ENCODE data around the gene NUMB. TPM values are rescaled to one million over a fixed set of nuclear protein-coding genes. Genes with fewer than 3 reads are reported as not detected.
A peak's percentile ranks its signal among the peaks of the same experiment; 100 is the strongest.
"Not testable (repeated sequence)": the region's sequence is repeated elsewhere in the genome, so short reads cannot be mapped to it uniquely, and the experiment has no call there.

The NUMB gene
- polyA plus RNA-seq, 6 donors from 2014 or later = 52.0 to 87.2 (median 65.7) TPM

DNA sequence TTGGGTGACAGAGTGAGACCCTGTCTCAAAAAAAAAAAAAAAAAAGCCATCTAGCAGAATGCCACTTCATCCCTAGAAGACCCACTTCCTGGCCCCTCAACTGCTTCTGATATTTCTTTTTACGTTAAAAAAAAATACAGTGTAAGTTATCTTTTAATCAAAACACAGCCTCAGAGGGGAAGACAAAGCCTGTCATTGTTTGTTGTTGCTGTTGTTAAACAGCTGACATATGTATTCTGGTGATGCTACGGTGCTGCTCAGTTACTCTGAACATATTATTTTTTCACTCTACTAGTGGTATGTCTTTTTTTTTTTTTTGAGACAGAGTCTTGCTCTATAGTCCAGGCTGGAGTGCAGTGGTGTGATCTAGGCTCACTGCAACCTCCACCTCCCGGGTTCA is 145.7 kb downstream of the NUMB start:
- H3K4me1 Mint-ChIP-seq = peaks cover 10 to 18% (median 18%) of the 10 kb centered on the region in 3 donors
- no peak for ATAC-seq (ENCODE audit: low read depth in 2 of 2)
- H3K36me3 Mint-ChIP-seq = peaks cover 0 to 4% of the 10 kb centered on the region in 2 donors
- H3K27ac Mint-ChIP-seq = peak overlapping the region in 2 of 6 donors; percentile 36 to 66
- H3K27me3 Mint-ChIP-seq = no peaks in the 10 kb centered on the region
- H3K4me3 Mint-ChIP-seq = no peak overlapping the region
- DNase-seq = no peak
- peaks cover 0 to 3% (median 0%) of the 10 kb centered on the region in 7 donors for H3K9me3 Mint-ChIP-seq

DNA sequence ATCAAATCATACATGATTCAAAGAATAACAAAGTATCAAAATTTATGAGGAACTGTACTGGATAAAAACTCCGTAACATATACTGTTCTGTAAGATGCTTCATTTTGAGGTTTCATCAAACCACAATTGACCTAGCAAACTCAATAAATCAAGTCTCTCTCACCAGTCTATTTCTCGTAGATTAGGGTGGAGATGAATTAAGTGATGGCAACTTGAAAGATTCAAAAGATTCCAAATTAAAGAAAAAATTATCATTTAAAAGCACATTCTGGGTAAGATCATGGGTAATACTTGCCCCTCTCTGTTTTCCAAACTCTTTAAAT is 146.7 kb downstream of the NUMB start:
- peaks cover 14 to 23% (median 18%) of the 10 kb centered on the region in 3 donors for H3K4me1 Mint-ChIP-seq
- peak overlapping the region in 1 of 6 donors; percentile 90 for H3K27ac Mint-ChIP-seq
- H3K9me3 Mint-ChIP-seq = peaks cover 0 to 3% (median 0%) of the 10 kb centered on the region in 7 donors
- peaks cover 0 to 6% of the 10 kb centered on the region in 2 donors for H3K36me3 Mint-ChIP-seq
- no peak for DNase-seq
- H3K4me3 Mint-ChIP-seq = peak overlapping the region in 3 of 8 donors; percentile 20 to 35 (median 32)
- H3K27me3 Mint-ChIP-seq = no peaks in the 10 kb centered on the region
- no peak for ATAC-seq (ENCODE audit: low read depth in 2 of 2)

DNA sequence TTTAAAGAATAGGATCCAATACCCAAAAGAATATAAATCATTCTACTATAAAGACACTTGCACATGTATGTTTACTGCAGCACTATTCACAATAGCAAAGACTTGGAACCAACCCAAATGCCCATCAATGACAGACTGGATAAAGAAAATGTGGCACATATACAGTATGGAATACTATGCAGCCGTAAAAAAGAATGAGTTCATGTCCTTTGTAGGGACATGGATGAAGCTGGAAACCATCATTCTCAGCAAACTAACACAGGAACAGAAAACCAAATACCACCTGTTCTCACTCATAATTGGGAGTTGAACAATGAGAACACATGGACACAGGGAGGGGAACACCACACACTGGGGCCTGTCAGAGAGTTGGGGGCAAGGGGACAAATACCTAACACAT is 149.1 kb downstream of the NUMB start:
- H3K27ac Mint-ChIP-seq = not testable (repeated sequence)

DNA sequence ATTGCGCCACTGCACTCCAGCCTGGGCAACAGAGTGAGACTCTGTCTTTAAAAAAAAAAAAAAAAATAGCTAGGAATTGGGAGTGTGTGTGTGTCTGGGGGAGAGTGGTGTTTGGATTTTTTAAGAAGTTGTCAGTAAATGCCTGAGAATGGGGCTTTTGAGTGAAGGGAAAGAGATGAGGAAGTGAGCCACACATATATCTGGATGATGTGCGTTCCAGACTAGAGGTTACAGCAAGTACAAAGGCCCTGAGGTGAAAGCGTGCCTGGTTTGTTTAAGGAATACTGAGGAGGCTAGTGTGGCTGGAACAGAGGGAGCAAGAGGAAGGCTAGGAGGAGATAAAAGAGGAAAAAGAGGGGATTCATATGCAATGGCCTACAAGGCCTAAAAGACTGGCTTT is 151.1 kb downstream of the NUMB start:
- H3K27me3 Mint-ChIP-seq = no peaks in the 10 kb centered on the region
- H3K4me1 Mint-ChIP-seq = peaks cover 28 to 50% (median 49%) of the 10 kb centered on the region in 3 donors
- H3K9me3 Mint-ChIP-seq = peaks cover 0 to 3% (median 0%) of the 10 kb centered on the region in 7 donors
- DNase-seq (no peak), ATAC-seq (ENCODE audit: low read depth in 2 of 2) (no peak)
- no peak overlapping the region for H3K4me3 Mint-ChIP-seq
- peak overlapping the region in 3 of 6 donors; percentile 21 to 84 (median 55) for H3K27ac Mint-ChIP-seq
- H3K36me3 Mint-ChIP-seq = peaks cover 0 to 8% of the 10 kb centered on the region in 2 donors

More for the DNA sequence above, 149.1 kb downstream of the NUMB start:
- not testable (repeated sequence) for H3K36me3 Mint-ChIP-seq; H3K27me3 Mint-ChIP-seq; DNase-seq; H3K9me3 Mint-ChIP-seq; ATAC-seq (ENCODE audit: low read depth in 2 of 2); H3K4me3 Mint-ChIP-seq
- H3K4me1 Mint-ChIP-seq = peaks cover 19 to 40% (median 34%) of the 10 kb centered on the region in 3 donors

DNA sequence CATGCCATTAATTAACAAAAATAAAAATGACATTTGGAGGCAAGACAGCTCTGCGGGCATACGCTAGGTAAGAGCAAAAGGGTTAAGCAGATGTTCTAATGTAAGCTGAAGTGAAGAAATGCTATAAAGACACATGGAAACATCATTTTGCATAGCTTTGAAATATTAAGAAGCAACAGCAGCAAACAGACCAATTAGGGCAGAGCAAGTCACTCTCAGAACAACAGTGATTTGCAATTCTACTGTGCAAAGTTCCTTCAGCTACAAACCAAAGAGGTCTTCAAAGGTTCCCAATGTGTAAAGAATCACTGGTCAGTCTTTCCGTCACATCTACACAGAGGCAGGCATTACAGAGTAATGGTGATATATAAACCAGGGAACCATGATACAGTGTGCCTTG is 152.8 kb downstream of the NUMB start:
- H3K4me1 Mint-ChIP-seq = peaks cover 22 to 38% (median 37%) of the 10 kb centered on the region in 3 donors
- H3K36me3 Mint-ChIP-seq = peaks cover 0 to 8% of the 10 kb centered on the region in 2 donors
- ATAC-seq (ENCODE audit: low read depth in 2 of 2) = no peak
- H3K9me3 Mint-ChIP-seq = peaks cover 0 to 3% (median 0%) of the 10 kb centered on the region in 7 donors
- H3K27ac Mint-ChIP-seq = peak overlapping the region in 3 of 6 donors; percentile 48 to 69 (median 62)
- no peak for DNase-seq
- no peak overlapping the region for H3K4me3 Mint-ChIP-seq
- no peaks in the 10 kb centered on the region for H3K27me3 Mint-ChIP-seq

DNA sequence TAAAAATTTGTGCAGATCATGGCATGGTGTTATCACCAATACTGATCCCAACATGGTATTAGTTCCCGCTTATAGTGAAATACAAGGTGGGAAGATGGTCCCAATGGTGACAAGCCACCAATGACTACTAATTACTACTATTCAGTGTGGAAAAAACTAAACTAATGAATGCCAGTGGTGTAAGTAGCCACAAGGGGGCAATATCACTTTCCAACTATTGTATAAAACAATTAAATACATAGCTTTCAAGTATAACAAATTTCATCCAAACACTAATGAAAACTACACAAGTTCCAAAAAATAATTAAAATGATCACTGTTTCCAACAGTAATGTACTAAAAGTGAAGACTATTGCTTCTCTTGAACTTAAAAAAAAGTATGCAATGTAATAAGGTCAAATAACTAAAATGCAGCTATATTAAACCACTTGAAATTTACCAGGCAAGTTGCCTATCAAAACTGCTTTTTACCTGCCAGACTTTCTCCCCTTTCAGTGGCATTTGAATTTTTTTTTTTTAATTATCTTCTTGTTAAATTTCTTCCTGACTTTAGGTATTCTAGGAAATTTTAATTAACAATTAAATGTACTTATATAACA is 163.0 kb downstream of the NUMB start:
- DNase-seq = peak; percentile 46
- peak; percentile 51 to 58 for ATAC-seq (ENCODE audit: low read depth in 2 of 2)
- peaks cover 0 to 15% of the 10 kb centered on the region in 2 donors for H3K36me3 Mint-ChIP-seq
- no peak overlapping the region for H3K27ac Mint-ChIP-seq
- no peaks in the 10 kb centered on the region for H3K9me3 Mint-ChIP-seq
- H3K4me1 Mint-ChIP-seq = peaks cover 4 to 6% (median 4%) of the 10 kb centered on the region in 3 donors
- no peaks in the 10 kb centered on the region for H3K27me3 Mint-ChIP-seq
- no peak overlapping the region for H3K4me3 Mint-ChIP-seq

DNA sequence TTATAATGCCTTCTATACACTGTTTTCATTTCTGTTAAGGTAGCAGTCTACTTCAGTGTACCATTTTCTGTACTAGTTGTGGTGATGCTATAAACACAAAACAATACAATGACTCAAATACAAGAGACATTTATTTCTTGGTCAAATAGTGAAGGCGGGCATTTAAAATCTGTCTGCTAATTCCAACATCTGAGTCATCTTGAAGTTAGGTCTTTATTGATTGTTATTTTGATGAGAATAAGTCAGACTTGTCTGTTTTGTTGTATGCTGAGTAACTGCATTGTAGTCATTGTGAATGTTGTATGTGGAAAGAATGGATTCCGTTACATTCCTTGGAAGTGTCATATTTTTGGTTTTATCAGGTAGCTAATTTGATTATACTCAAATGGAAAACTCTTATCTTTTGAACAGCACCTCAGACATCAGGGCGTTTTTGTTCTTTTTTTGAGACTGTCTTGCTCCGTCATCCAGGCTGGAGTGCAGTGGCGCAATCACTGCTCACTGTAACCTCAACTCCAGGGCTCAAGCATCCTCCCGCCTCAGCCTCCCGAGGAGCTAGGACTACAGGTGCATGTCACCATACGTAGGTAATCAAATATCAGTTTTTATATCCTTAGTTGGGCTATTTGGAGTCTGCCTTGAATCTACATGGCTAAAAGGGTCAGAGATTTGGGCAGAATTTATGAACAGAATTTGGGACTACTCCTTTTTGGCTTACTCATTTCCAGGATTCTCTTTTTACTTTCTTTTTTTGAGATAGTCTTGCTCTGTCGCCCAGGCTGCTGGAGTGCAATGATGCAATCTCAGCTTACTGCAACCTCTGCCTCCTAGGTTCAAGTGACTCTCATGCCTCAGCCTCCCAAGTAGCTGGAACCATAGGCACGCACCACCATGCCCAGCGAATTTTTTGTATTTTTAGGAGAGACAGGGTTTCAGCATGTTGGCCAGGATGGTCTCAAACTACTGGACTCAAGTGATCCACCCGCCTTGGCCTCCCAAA is 164.3 kb downstream of the NUMB start:
- H3K36me3 Mint-ChIP-seq = peaks cover 0 to 17% of the 10 kb centered on the region in 2 donors
- peak overlapping the region in 2 of 8 donors; percentile 15 to 56 for H3K4me3 Mint-ChIP-seq
- H3K4me1 Mint-ChIP-seq = peaks cover 0 to 6% (median 4%) of the 10 kb centered on the region in 3 donors
- H3K27ac Mint-ChIP-seq = peak overlapping the region in 1 of 6 donors; percentile 47
- no peak for ATAC-seq (ENCODE audit: low read depth in 2 of 2)
- H3K27me3 Mint-ChIP-seq = no peaks in the 10 kb centered on the region
- no peak for DNase-seq
- H3K9me3 Mint-ChIP-seq = no peaks in the 10 kb centered on the region

DNA sequence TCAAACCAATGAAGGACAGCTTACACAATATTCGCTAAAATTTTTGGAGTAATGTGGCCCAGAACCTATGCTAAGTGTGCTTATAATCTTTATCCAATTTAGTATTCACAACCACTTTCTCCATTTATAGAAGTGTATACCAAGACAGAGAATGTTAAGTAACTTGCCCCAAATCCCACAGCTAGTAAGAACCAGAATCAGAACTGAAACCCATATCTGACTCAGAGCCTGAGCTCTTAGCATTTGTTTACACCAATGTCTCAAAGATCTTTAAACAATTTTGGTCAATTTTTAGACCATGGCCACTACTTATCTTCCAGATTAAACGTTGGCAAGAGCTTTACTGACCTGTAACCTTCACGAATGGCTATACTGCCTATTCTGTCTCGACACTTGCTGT is 168.1 kb downstream of the NUMB start:
- DNase-seq (no peak), ATAC-seq (ENCODE audit: low read depth in 2 of 2) (no peak)
- peaks cover 0 to 2% (median 0%) of the 10 kb centered on the region in 3 donors for H3K4me1 Mint-ChIP-seq
- H3K27ac Mint-ChIP-seq = no peak overlapping the region
- no peaks in the 10 kb centered on the region for H3K27me3 Mint-ChIP-seq
- no peaks in the 10 kb centered on the region for H3K9me3 Mint-ChIP-seq
- H3K36me3 Mint-ChIP-seq = peaks cover 7 to 24% of the 10 kb centered on the region in 2 donors
- H3K4me3 Mint-ChIP-seq = no peak overlapping the region

DNA sequence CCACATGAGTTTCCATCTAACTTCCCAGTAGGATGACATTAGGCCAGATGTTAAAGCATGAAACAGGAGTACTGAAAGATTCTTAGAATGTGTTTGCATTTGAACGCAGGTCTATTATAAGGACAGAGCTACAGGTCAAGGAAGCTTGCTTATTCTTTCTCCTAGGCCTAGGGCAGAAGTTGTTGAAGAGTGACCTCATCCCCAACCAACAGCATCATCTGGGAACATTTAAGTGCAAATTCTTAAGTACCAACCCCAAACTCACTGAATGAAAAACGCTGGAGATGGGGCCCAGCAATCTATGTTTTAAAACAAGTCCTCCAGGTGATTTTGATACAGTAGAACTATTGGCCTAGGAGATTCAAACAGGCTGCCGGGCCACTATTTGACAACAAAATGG is 168.6 kb downstream of the NUMB start:
- no peak overlapping the region for H3K4me3 Mint-ChIP-seq
- H3K9me3 Mint-ChIP-seq = no peaks in the 10 kb centered on the region
- no peaks in the 10 kb centered on the region for H3K4me1 Mint-ChIP-seq
- ATAC-seq (ENCODE audit: low read depth in 2 of 2) (no peak), DNase-seq (no peak)
- H3K27ac Mint-ChIP-seq = no peak overlapping the region
- no peaks in the 10 kb centered on the region for H3K27me3 Mint-ChIP-seq
- H3K36me3 Mint-ChIP-seq = peaks cover 7 to 24% of the 10 kb centered on the region in 2 donors

DNA sequence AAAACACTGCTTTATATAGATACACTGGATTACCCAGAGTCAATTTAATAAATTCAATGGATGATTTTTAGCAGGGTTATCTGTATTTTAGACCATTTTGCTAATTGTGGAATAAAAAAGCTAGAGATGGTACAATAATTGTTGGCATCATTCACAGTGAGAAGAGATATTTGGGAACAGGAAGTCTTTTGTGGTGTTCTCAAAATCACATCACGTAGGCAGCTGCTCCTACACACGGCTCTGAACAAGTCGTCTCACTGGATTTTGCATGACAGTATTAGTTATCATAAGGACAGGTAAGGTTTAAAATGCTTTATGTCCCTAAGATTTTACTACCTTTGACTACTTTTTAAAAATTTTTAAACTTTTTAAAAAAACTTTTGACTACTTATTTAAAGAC is 169.0 kb downstream of the NUMB start:
- no peaks in the 10 kb centered on the region for H3K9me3 Mint-ChIP-seq
- peak overlapping the region in 1 of 6 donors; percentile 15 for H3K27ac Mint-ChIP-seq
- H3K36me3 Mint-ChIP-seq = peaks cover 7 to 26% of the 10 kb centered on the region in 2 donors
- H3K27me3 Mint-ChIP-seq = no peaks in the 10 kb centered on the region
- H3K4me3 Mint-ChIP-seq = no peak overlapping the region
- ATAC-seq (ENCODE audit: low read depth in 2 of 2) = no peak
- H3K4me1 Mint-ChIP-seq = no peaks in the 10 kb centered on the region
- no peak for DNase-seq

DNA sequence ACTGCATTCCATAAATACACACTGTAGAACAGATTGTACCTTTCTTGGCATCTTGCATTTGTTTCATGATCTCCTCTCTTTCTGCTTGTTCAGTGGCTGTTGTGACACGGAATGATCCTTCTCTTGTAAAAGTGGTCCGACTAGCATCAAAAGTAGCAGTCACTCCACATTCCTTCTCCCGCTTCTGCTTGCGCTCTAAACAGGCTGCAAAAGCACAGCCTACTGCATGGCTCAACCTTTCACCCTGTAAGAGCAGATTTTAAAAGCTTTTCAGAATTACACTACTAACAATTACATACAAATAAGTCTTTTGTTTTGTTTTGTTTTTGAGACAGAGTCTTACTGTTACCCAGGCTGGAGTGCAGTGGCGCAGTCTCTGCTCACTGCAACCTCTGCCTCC is 171.3 kb downstream of the NUMB start:
- Mint-ChIP-seq H3K27me3 (no peaks in the 10 kb centered on the region), H3K27ac (peak overlapping the region in 2 of 6 donors; percentile 44 to 66), H3K9me3 (no peaks in the 10 kb centered on the region), H3K4me1 (no peaks in the 10 kb centered on the region), H3K4me3 (no peak overlapping the region), H3K36me3 (peaks cover 23 to 27% of the 10 kb centered on the region in 2 donors)
- ATAC-seq (ENCODE audit: low read depth in 2 of 2) (no peak), DNase-seq (no peak)

DNA sequence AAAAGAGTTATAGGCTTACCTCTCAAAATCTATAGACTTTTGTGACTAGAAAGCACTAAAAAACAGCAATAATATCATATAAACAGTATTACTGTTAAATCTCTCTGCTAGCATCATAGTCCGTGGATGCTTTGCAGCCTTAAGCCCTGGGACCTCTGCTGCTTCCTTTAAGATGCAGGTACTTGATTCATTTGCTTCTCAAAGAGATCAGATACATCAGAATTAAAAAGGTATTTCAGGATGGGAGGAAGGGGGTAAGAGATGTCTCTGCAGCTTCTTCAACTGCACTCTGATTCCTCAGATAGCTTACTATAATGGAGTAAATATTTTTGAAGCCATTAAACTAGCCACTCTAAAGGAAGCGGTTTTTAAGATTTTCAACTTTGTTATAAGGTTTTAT is 171.7 kb downstream of the NUMB start:
- ATAC-seq (ENCODE audit: low read depth in 2 of 2) = no peak
- Mint-ChIP-seq H3K27ac (no peak overlapping the region), H3K27me3 (no peaks in the 10 kb centered on the region), H3K9me3 (no peaks in the 10 kb centered on the region), H3K4me1 (no peaks in the 10 kb centered on the region), H3K36me3 (peaks cover 28 to 30% of the 10 kb centered on the region in 2 donors), H3K4me3 (no peak overlapping the region)
- no peak for DNase-seq

DNA sequence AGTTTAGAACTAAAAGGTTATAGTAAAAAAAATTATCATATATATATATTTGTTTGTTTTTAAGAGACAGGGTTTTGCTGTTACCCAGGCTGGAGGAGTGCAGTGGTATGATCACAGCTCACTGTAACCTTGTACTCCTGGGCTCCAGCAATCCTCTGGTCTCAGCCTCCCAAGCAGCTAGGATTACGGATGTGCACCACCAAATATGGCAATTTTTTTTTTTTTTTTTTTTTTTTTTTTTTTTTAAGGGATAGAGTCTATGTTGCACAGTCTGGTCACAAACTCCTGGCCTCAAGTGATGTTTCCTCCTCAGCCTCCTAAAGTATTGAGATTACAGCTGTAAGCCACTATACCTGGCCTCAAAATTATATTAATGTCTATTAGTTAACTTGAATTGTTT is 172.4 kb downstream of the NUMB start:
- peaks cover 29 to 30% of the 10 kb centered on the region in 2 donors for H3K36me3 Mint-ChIP-seq
- no peaks in the 10 kb centered on the region for H3K27me3 Mint-ChIP-seq
- ATAC-seq (ENCODE audit: low read depth in 2 of 2) (no peak), DNase-seq (no peak)
- H3K4me1 Mint-ChIP-seq = no peaks in the 10 kb centered on the region
- H3K9me3 Mint-ChIP-seq = no peaks in the 10 kb centered on the region
- no peak overlapping the region for H3K27ac Mint-ChIP-seq
- H3K4me3 Mint-ChIP-seq = no peak overlapping the region
